Measurements from ENCODE around the gene ARHGAP22.

Gene ARHGAP22

DNA sequence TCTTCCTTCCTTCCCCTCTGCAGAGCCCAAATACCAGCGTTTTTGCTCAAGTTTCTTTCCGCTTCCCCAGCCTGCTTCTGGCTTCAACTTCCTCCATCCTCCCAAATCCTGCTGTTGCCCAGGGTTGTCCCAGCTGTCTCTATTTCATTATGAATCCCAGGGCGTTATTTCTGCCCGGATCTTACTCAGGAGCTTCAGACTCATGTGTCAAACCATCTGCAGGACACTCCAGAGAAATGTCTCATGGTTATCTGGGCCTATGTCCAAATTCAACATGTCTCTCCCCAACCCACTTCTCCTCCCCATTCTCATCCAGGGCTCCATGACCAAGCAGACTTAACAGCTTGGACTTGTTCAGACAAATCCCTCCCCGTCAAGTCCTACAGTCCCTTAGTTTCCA is 15.6 kb downstream of the ARHGAP22 start:
- in situ Hi-C loops (cut with MboI; ENCODE audit: low sequenced_read_pairs), result no loop called here

DNA sequence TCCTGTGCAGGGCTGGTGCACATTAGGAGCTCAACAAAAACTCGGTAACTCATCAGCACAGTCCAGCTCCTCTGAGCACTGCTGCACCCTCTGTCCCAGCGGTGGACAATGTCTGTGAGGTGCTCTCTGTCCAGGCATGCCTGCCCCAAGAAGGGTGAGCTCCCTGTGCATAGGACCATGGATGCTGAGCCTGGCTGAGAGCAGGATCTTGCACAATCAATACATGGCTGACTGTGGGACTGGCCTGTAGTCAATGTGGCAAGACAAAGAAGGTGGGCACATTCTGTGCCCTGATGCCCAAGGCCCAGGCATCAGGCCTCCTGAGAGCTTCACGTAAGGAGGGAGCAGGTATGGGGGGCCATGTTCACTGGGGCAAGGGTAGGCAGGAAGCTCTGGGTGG is 17.1 kb downstream of the ARHGAP22 start:
- in situ Hi-C loops (cut with MboI; ENCODE audit: low sequenced_read_pairs), result no loop called here

DNA sequence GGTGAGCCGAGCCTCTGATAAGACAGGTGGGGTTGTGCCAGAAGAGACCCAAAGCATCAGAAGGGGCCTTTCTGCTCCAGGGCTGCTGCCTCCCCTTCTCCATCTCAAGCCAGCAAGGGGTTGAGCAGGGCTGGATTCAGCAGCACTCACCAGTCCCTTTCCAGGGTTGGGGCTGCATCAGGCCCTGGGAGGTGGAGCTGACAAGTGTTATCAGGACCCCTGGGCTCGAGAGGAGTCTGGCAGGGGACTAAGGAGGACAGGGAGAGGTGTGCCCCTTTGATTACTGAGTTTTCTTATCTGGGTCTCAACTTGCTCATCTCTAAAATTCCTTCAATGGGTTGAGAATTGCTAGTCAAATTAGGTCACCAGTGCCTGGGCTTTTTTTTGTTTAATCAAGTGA is 17.8 kb downstream of the ARHGAP22 start:
- in situ Hi-C loops (cut with MboI; ENCODE audit: low sequenced_read_pairs), result no loop called here

DNA sequence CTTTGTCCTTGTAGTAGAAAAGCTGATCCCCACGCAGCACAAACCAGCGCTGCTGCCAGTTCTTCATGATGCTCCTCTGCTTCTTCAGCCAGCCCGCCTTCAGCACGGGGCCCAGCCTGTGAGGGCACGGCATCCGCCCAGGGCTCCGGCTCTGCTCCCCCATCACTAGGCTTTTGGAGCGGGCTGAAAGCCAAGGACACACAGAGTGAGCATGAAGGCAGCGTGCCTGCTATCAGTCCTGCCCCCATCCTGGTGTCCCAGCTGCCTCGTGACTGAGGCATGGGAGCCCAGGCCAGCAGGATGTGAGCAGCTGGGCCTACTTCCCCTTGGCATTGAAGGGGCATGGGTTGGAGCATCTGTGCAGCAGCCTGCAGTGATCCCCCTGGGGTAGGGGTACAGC is 21.9 kb downstream of the ARHGAP22 start:
- in situ Hi-C loops (cut with MboI; ENCODE audit: low sequenced_read_pairs), result no loop called here

DNA sequence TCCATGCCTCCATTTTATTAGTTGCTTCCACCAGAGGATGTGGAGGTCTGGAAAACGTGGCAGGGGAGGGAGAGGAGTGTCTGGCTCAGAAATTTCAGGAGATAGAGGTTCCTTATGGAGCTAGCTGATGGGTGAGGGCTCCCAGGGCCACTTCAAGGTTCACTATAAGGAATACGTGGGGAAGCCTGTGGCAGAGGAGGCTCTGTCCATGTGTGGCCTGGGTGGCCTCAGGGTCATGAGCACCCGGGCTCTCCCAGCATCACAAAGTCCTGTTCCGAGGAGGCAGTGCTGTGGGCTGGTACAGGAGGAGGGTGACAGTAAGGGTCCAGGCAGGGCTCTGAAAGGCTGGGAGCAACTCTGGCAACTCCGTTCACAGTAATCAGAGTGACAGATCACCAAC is 24.6 kb downstream of the ARHGAP22 start:
- in situ Hi-C loops (cut with MboI; ENCODE audit: low sequenced_read_pairs), result no loop called here

DNA sequence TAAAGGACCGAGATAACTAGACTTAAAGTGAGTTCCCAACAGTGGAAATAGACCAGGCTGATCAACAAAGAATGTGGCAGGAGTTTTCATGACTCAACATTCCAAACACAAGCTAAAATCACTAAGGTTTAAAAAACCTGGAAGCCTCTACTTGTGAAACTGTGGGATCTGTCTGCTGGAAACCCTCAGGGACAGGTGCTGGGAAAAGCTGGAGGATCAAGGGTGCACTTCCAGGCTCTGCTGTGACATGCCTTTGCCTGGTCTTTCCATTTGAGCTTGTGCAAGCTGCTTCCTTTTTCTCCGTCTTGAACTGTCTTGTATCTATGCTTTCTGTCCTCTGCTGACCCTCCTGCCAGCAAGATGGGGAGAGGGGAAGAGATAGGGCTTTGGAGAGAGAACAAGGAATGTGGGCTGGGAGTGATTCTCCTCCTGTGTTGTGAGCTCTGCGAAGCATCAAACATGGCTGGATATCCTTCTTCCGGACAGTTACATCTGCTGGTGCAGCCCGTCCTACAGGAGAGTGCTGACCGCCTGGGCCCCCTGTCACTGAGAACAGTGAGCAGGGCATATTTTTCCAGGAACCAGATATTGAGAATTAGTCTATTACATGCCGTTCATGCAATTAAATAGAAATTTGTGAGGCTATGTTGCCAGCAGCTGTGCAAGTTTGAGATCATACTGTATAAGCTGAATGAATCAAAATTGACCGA is 25.5 kb downstream of the ARHGAP22 start:
- in situ Hi-C loops (cut with MboI; ENCODE audit: low sequenced_read_pairs), result no loop called here

DNA sequence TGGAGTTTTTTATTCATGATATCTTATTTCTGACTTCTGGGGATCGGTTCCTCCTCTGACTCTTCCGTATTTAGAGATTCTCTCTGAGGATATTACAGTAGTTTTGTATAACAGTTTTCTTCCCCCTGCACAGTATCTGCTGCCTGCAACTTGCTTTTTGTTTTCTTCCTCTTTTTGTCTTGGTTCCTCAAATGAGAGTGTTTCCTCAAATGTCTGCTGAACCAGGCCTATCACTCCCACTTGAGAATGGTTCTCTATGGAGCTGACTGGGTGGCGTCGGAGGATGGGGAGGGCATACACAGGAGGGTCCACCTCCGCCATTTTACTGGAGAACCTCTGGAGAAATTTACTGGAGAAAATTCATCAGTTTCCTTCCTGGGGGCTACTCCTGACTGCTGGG is 27.7 kb downstream of the ARHGAP22 start:
- in situ Hi-C loops (cut with MboI; ENCODE audit: low sequenced_read_pairs), result no loop called here

DNA sequence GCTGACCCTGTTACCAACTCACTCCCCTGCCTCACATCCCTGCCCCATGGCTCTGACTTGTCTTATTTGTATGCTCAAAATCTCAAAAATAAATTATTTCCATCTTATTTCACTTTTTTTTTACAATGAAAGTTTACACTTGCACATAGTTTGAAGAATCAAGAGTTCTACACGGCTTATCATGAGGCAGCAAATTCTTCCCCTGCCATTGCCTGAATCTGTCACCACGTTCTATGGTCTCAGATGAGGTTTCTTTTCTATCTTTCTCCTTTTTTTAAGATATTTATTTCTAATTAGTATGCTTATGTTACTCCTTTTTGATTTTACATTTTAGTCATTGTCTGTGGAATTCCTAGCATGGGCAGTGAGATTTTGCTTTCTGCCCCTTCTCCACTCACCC is 28.4 kb downstream of the ARHGAP22 start:
- in situ Hi-C loops (cut with MboI; ENCODE audit: low sequenced_read_pairs), result no loop called here

DNA sequence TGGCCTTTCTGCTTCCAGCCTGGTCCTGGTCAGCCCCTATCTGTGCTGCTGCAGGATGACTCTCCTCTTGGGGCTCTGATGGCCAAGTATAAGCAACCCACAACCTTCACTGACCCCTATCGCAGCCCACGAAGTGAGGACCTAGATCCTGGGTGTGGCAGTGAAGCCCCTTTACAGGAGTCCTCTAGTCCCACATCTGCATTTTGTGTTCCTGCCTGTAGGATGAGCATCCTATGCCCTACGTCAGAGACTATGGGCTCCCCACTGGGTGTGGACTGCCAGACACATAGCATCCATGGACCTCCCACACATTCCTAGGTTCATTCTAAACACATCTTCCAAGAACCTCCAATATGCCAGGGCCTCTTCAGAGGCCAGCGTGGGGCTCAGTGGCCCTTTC is 29.0 kb downstream of the ARHGAP22 start:
- in situ Hi-C loops (cut with MboI; ENCODE audit: low sequenced_read_pairs), result no loop called here

DNA sequence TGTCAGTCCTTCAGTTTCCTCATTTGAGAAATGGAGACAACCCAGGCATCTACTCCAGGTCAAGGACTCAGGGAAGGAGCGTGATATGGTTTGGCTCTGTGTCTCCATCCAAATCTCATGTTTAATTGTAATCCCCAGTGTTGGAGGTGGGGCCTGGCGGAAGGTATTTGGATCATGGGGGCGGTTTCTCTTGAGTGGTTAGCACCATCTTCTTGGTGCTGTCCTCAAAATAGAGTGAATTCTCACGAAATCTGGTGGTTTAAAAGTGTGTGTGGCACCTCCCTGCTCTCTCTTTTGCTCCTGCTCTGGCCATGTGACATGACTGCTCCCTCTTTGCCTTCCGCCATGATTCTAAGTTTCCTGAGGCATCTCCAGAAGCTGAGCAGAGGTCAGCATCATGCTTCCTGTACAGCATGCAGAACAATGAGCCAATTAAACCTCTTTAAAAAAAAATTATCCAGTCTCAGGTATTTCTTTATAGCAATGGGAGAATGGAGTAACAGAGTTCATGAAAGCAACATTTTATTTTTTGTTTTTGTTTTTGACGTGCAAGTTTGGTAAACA is 30.0 kb downstream of the ARHGAP22 start:
- in situ Hi-C loops (cut with MboI; ENCODE audit: low sequenced_read_pairs), result no loop called here

DNA sequence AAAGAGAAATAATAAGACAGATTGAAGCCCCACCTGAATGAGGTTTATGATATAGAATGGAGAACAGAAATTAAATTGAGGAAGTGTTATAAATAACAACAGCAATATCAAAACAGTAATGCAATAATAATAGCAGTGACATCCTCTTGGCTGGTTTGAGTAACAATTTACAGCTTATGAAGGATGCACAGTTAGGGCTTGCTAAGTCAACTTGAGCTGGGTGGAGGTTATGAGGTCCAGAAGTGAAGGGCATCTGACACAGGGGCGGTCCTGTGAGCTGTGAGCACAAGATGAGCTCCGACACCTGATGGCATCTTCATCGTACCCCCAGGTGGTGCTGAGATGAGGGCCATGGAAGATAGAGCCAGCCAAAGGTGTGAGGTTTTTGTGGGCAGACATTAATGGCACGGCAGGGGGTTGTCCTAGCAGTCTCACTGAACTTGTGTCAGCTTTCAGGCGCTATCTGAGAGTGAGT is 30.5 kb downstream of the ARHGAP22 start:
- in situ Hi-C loops (cut with MboI; ENCODE audit: low sequenced_read_pairs), result no loop called here

DNA sequence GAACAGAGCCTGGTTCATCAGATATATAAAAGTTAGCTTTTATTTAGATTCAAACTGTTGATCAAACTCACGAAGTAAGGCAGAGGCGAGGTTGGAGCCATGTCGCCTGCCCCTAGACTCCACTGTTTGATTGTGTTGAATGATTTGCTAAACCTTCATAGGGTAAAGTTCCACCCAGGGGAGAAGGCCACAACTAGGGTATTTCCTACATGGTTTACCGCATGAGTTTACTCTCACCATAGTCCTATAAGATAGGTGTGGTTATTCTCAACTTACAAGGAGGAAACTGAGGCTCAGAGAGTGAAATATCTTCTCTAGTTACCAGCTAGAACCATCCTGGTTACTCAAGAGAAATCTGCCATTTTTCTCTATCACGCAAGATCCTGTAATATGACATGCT is 31.8 kb downstream of the ARHGAP22 start:
- in situ Hi-C loops (cut with MboI; ENCODE audit: low sequenced_read_pairs), result no loop called here

DNA sequence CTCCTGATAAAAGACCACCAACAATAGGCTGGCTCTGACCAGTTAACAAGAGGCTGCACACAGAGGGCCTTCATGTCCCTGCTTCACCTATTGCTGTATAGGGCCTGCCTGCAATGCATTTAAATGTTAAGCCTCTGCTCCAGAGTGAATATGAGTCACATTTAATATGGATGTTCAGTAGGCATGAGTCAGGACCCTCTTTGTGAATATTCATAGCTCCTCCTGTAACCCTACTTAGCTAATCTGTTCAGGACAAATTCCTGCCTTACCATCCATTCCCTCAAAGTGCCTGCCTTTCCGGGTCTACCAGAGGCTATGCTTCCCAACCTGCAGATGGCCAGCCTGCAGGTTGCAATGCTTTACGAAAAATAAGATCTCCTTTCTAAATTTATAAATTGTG is 32.5 kb downstream of the ARHGAP22 start:
- in situ Hi-C loops (cut with MboI; ENCODE audit: low sequenced_read_pairs), result no loop called here

DNA sequence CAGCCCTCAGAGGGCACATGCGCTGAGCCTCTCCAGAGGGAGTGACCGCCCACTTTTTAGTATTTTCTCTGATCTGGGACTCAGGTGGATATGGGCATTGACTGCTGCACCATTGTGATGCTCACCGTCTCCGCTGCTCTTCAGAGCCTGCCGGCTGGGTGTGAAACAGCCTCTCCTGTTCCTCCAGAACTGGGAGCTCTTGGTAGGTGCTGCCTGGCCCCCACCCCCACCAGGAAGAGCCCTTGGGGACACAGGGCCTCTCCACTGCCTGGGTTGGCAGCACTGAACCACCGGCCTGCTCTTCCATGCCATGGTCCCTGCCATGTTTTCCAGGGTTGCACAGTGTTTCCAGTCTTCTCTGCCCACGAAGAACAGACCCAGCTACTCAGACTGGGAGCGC is 36.3 kb downstream of the ARHGAP22 start:
- in situ Hi-C loops (cut with MboI; ENCODE audit: low sequenced_read_pairs), result no loop called here

DNA sequence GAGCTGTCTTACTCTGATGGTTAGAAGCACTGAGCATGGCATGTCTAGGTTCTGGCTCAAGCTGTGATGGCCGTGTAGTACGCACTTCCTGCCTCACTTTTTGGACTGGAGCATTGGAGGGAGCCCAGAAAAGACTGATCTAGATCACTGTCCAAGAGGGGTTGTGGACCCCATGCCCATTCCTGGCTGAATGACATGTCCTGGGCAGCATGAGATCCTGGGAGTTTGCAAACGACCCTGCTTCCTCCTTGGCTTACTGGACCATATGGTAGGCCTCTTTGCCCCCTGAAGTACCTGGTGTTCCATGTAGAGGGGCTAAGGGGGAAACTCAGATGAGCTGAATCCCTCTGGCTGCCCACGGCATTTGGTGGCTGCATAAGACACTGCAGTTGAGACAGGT is 36.7 kb downstream of the ARHGAP22 start:
- in situ Hi-C loops (cut with MboI; ENCODE audit: low sequenced_read_pairs), result no loop called here

DNA sequence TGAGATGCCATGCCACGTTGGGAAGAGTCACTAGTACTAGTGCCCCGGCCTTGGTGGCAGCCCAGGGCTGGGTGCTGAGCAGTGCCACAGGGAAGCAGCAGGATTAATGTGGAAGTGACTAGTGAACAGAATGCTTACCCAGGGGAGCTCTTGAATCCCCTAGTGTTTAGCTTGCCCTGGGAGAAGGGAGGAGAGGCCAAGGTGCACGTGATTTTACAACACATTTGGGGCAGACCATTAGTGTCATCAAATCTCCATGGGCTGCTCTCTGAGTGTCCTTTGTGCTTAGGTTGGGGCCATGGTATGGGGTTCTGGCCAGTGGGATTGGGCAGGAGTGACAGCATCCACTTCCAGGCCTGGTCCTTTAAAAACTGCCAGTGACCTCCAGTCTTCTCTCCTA is 37.5 kb downstream of the ARHGAP22 start:
- in situ Hi-C loops (cut with MboI; ENCODE audit: low sequenced_read_pairs), result no loop called here

DNA sequence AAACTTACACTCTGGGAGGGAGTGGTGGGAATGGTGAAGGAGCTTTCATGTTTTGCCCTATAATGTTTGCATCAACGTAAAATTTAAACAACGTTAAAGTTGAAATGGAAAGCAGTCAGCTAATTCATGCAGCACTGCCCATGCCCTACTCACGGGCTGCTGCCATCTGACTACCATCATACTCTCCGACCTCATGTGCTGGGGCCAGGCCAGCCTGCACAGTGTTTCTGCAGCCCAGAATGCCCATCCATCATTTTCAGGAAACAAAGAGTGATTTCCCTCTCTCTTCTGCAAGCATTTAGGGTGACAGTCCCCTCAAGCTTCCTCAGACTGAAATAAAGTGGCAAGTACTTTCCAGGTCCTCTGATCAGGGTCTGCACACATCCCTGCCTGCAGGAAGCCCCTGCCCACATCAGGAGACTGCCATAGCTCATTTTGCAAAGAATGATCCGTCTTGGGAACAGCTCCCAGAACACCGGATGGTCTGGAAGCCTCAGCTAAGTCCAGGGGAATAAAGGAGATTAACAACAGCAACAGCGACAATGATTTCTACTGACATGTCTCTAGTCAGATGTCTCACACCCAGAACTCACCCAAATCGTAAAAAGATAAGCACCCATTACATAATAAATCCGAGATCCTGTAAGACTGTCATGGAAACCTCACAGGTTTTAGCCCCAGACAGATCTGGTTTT is 40.3 kb downstream of the ARHGAP22 start:
- in situ Hi-C loops (cut with MboI; ENCODE audit: low sequenced_read_pairs), result no loop called here

DNA sequence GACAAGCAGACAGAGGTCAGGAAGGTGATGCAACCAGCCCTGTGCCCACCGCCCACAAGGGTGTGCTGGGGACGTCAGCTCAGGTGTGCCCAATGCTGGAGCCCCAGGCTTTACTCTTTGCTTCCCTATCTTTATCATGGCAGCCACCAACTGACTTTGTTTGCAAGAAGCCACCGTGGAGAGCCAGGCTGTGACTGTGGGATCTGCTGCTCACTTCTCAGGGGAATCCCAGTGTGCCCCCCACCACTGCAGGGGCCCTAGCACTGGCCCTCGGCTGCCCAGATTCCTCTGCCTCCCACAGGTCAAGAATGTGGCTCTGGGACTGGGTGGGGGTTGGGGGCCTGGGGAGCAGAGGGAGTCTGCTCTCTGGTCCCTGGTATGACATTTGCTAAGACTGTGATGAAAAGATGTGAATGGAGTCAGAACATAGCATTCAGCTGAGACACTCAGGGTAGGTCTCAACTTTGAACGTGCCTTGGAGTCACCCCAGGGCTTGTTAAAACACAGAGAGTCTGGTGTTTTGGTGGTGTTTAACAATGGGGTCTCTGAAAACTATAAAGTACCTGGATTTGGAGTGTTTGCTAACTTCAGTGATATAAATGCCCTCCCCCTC is 47.3 kb downstream of the ARHGAP22 start:
- in situ Hi-C loops (cut with MboI; ENCODE audit: low sequenced_read_pairs), result no loop called here

DNA sequence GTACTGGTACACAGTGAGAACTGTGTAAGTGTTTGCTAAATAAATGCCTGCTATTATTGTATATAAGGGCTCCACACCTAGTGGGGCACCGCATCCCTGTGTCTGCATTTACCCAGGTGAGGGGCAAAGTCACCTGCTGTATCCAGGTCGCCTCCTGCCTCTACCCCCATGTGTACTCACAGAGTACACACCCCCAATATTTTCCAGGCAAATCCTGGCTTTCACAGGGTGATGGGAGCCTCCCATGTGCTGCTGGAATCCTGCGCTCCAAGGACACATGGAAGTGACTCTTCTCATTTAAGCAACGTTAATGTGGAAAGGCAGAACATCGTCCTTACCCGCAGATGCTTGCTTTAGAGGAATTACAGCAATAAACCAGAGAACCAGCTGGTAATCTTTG is 48.2 kb downstream of the ARHGAP22 start:
- in situ Hi-C loops (cut with MboI; ENCODE audit: low sequenced_read_pairs), result no loop called here

DNA sequence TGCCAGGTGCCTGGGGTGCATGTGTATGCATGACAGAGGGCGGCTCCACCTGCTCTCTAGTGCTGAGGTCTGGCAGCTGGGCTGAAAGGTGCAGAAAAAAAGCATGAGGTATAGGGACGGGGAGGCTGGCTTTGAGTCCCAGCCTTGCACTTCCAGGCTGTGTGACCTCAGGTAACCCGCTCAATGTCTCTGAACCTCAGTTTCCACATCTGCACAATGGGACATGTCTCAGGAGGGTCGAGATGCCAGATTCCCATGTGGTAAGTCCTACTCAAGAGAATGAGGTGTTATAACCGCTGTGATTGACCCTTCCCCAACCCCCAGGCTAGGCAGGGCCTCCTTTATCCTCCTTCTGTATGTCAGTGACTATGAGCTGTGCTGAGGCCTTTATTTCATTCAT is 48.8 kb downstream of the ARHGAP22 start:
- in situ Hi-C loops (cut with MboI; ENCODE audit: low sequenced_read_pairs), result no loop called here

DNA sequence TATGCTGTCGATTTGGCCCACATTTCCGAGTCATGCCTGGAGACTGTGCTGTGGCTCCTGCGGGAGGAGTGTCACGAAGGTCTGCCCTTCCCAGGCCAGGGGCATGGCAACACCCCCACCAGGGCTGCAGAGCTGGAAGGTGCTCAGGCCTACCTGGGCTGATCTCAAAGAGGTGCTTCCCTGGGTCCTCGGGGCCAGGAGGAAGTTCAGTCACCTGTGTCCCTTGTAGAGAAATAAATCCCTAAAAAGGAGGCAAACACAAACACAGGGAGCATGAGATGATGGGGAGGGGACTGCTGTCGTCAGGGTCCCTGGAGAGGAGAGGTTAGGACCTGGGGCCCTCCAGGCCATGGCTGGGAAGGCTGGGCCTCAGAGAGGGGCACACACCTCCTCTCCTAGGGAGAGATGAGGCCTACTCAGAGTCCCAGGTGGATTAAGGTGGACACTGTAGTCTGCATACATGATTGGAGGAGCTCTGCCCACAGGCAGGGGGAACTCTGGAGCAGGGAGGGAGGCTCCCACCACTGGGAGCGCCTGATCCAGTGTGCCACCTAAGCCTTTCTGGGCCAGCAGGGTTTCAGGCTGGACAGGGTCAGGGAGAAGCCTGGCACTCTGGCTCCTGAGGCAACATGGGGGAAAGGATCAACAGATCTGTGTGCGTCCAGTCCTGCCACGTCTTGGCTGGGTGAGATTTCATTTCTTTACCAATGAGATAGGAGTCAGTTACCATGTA is 49.4 kb downstream of the ARHGAP22 start:
- in situ Hi-C loops (cut with MboI; ENCODE audit: low sequenced_read_pairs), result no loop called here
